Psoas muscle (tissue), 8 donors: ENCODE measurements around the gene PIK3R6. TPM values are rescaled to one million over a fixed set of nuclear protein-coding genes. Genes with fewer than 3 reads are reported as not detected.

Experiments
- ATAC-seq, 4 donors: fragments of 200-7000 bp; cut with Tn5 transposase; one replicate each; pipeline ENCODE4 v1.9.1; 2020; ENCODE audit warnings: moderate library complexity in 3 of 4, mild to moderate bottlenecking in 2 of 4
- DNase-seq, 2 donors: peaks; one replicate each; pipeline ENCODE4 v3.0.0-alpha.2; 2020
- H3K27ac ChIP-seq: fragments of 200-600 bp; one replicate; pipeline ENCODE4 v1.8.0; 2022
- H3K27me3 ChIP-seq, 3 donors: fragments of 200-600 bp in 1 of 3; one replicate each; pipeline versions ENCODE4 v1.6.1 to v1.8.0; 2013 to 2022; ENCODE audit warnings: low read length in 2 of 3, mild to moderate bottlenecking in 2 of 3, moderate library complexity in 1 of 3; ENCODE audit not compliant: insufficient read depth in 3 of 3
- H3K36me3 ChIP-seq, 2 donors: fragments of 200-600 bp in 1 of 2; one replicate each; pipeline versions ENCODE4 v1.6.1 to v1.8.0; 2013 to 2022; ENCODE audit warnings: low read depth in 1 of 2, mild to moderate bottlenecking in 1 of 2, moderate library complexity in 1 of 2; ENCODE audit not compliant: insufficient read depth in 1 of 2
- H3K4me1 ChIP-seq: fragments of 200-600 bp; one replicate; pipeline ENCODE4 v1.8.0; 2022
- H3K4me3 ChIP-seq: fragments of 200-600 bp; one replicate; pipeline ENCODE4 v1.8.0; 2022; ENCODE audit warnings: mild to moderate bottlenecking
- H3K9me3 ChIP-seq: fragments of 200-600 bp; one replicate; pipeline ENCODE4 v1.8.0; 2022
- CTCF ChIP-seq: fragments of 200-600 bp; IDR thresholded peaks from one replicate; pipeline ENCODE4 v1.8.0; 2022; ENCODE audit warnings: antibody characterized with exemption
- WGBS, 3 donors: extraction: QIAGEN DNeasy Blood & Tissue Kit; methylation state at CpG; one replicate each; pipeline versions ENCODE4 v1.1.6 to v1.1.7; 2013; 5-methylcytosine and 5-hydroxymethylcytosine counted together
- intact Hi-C, 2 donors: fragments of 100-400 bp; cut with DNase I; formaldehyde crosslinking; loops; one replicate each; pipeline versions ENCODE4 v1.11.0 to v1.14.2; 2022
- long read RNA-seq, 2 donors: library from polyadenylated mRNA; unstranded; transcript quantifications; one replicate each; pipeline ENCODE4 v2.0.0, GENCODE V29; 2021
- polyA plus RNA-seq, 3 donors: library from polyadenylated mRNA; stranded (reverse); fragments of 200-250 nt; gene quantifications; one replicate each; pipeline ENCODE4 v1.2.3, GENCODE V29; 2013
- total RNA-seq, 4 donors: library from RNA; stranded (reverse); fragmentation: NEBNext Ultra II Directional in 2 of 4; extraction: Animal tissue kit (Norgen Biotek cat#: 25700) in 2 of 4; gene quantifications; one replicate each; pipeline versions ENCODE4 v1.2.1 to v1.2.4, GENCODE V29; 2021 to 2023
- donor health status: healthy with polysubstance abuse.
- donor health status: DM: no; HTN: no; CAD: no; lungs with moderate emphysema.
- donor health status: Bipolar disorder and iron deficiency.
- donor health status: healthy.
- donor health status: DM: yes; HTN: yes; CAD: no.
- donor health status: DM: no; HTN: no; CAD: no.
- donor health status: DM: no; HTN: no; CAD: no.
- donor health status: DM: yes; HTN: yes; CAD: no.

PIK3R6 gene
- under 1 TPM; 0.28 to 0.58 (median 0.44) TPM for total RNA-seq
- under 1 TPM; 0.08 to 0.53 (median 0.18) TPM for polyA plus RNA-seq
- long read RNA-seq, donor 1, partial matches to known transcripts: 0 of 1 reads
- long read RNA-seq, donor 1, other reads (novel, unspliced or antisense): 1 of 1 reads
- long read RNA-seq, donor 2, partial matches to known transcripts: 1 of 2 reads
- long read RNA-seq, donor 2, other reads (novel, unspliced or antisense): 0 of 2 reads

- Histone ChIP-seq H3K4me3 (peak within 1 kb of the TSS; percentile 52), H3K4me1 (no peaks in the 10 kb centered on the region), H3K27ac (no peak within 1 kb of the TSS), H3K9me3 (no peaks in the 10 kb centered on the region), H3K27me3 (no peaks in the 10 kb centered on the region), H3K36me3 (no peaks in the 10 kb centered on the region)
- DNase-seq (no peak), ATAC-seq (no peak)
- WGBS, 3 donors: 36 to 44% (median 42%) methylated on average over 12 of the region's 12 CpGs
- intact Hi-C loops: no loop called here
- no peak for TF ChIP-seq CTCF
Observed at GRCh38 chr17:8867361-8867981, at the start of gene PIK3R6. PIK3R6 (minus strand) TSS chr17:8867674; CDS start chr17:8849794, 17,880 bp downstream.

- DNase-seq (no peak), ATAC-seq (no peak)
- peaks cover 0 to 6% (median 0%) of the 10 kb centered on the region in 3 donors for H3K27me3 ChIP-seq
- H3K4me3 ChIP-seq: no peak overlapping the region
- WGBS, 3 donors: 55 to 69% (median 56%) methylated on average over 7 of the region's 7 CpGs
- no peak overlapping the region for H3K27ac ChIP-seq
- no peak for TF ChIP-seq CTCF
- no peaks in the 10 kb centered on the region for H3K36me3 ChIP-seq
- peaks cover 18% of the 10 kb centered on the region for H3K9me3 ChIP-seq
- intact Hi-C loops: no loop called here
- H3K4me1 ChIP-seq: no peaks in the 10 kb centered on the region
Observed at GRCh38 chr17:8916466-8916865, 49.0 kb upstream of the PIK3R6 start.

GRCh38 chr17:8914554-8914953 lies 47.1 kb upstream of the PIK3R6 start:
- Histone ChIP-seq H3K9me3 (peaks cover 18% of the 10 kb centered on the region), H3K4me3 (no peak overlapping the region), H3K36me3 (no peaks in the 10 kb centered on the region), H3K27me3 (peaks cover 0 to 6% (median 0%) of the 10 kb centered on the region in 3 donors), H3K4me1 (no peaks in the 10 kb centered on the region), H3K27ac (no peak overlapping the region)
- no peak for TF ChIP-seq CTCF
- intact Hi-C loops: no loop called here
- WGBS, 3 donors: 79 to 82% (median 79%) methylated on average over 8 of the region's 8 CpGs
- ATAC-seq: no peak
- DNase-seq: no peak

- Histone ChIP-seq H3K4me3 (no peak overlapping the region), H3K27me3 (peaks cover 0 to 6% (median 0%) of the 10 kb centered on the region in 3 donors), H3K27ac (no peak overlapping the region), H3K4me1 (no peaks in the 10 kb centered on the region), H3K36me3 (no peaks in the 10 kb centered on the region), H3K9me3 (peaks cover 18% of the 10 kb centered on the region)
- intact Hi-C loops: no loop called here
- DNase-seq: no peak
- WGBS, 3 donors: 72 to 77% (median 74%) methylated on average over 4 of the region's 4 CpGs
- no peak for ATAC-seq
- TF ChIP-seq CTCF: no peak
Observed at GRCh38 chr17:8913879-8914278, 46.4 kb upstream of the PIK3R6 start.
